Panc1 (cell line): ENCODE data around the gene DCST2. TPM values are rescaled to one million over a fixed set of nuclear protein-coding genes. Genes with fewer than 3 reads are reported as not detected.

Source experiments
- ATAC-seq: fragments of 200-7000 bp; cut with Tn5 transposase; 2 replicates; pipeline ENCODE4 v1.9.1; 2020; ENCODE audit warnings: mild to moderate bottlenecking, moderate library complexity
- BruUV-seq: library from RNA; stranded (reverse); fragments of 400-500 nt; replicated peaks from 2 replicates; lab custom pipeline; 2021; lab: Mats Ljungman, UMichigan
- CTCF ChIA-PET: fragments of 300-600 bp; sonication (Branson Sonifier 250); formaldehyde crosslinking; loops from one replicate; lab custom pipeline; 2022; ENCODE audit warnings: antibody characterized with exemption; lab: Charles Lee
- POLR2A ChIA-PET: fragments of 300-600 bp; sonication (Branson Sonifier 250); formaldehyde crosslinking; loops from one replicate; lab custom pipeline; 2022; ENCODE audit warnings: antibody characterized with exemption; lab: Charles Lee
- DNase-seq: peaks from one replicate; pipeline ENCODE4 v3.0.0-alpha.2; 2010; ENCODE audit warnings: low read depth, low spot score
- H3K27ac ChIP-seq: 2 replicates; pipeline ENCODE4 v1.5.1; 2011; ENCODE audit warnings: mild to moderate bottlenecking, low read length, inconsistent platforms
- H3K27me3 ChIP-seq: fragments of 200-500 bp; sonication (Bioruptor generic); 2 replicates; pipeline ENCODE4 v1.6.0; 2014; ENCODE audit warnings: low read length, inconsistent platforms; ENCODE audit not compliant: control insufficient read depth, insufficient read depth
- H3K36me3 ChIP-seq: fragments of 200-500 bp; sonication (Bioruptor generic); 2 replicates; pipeline ENCODE4 v1.5.1; 2014; ENCODE audit warnings: inconsistent platforms, mild to moderate bottlenecking, low read length, moderate library complexity; ENCODE audit not compliant: control insufficient read depth, insufficient read depth
- H3K4me1 ChIP-seq: 2 replicates; pipeline ENCODE4 v1.5.1; 2011; ENCODE audit warnings: inconsistent platforms, mild to moderate bottlenecking, low read length, moderate library complexity; ENCODE audit not compliant: control insufficient read depth, insufficient read depth
- H3K4me3 ChIP-seq, 2 experiments: 2 replicates each; pipeline ENCODE4 v1.5.1; 2011 to 2012; ENCODE audit warnings: low read depth in 2 of 2, low read length in 2 of 2, mild to moderate bottlenecking in 2 of 2, inconsistent platforms in 1 of 2, moderate library complexity in 1 of 2
- H3K9me3 ChIP-seq: fragments of 200-500 bp; sonication (Bioruptor generic); 2 replicates; pipeline ENCODE4 v1.5.1; 2014; ENCODE audit warnings: low read depth, mild to moderate bottlenecking, inconsistent platforms, low read length, moderate library complexity; ENCODE audit not compliant: control insufficient read depth, insufficient read depth
- CTCF ChIP-seq: fragments of 450-650 bp; IDR thresholded peaks from 2 replicates; pipeline ENCODE4 v1.5.1; 2017; ENCODE audit warnings: mild to moderate bottlenecking
- POLR2AphosphoS5 ChIP-seq: IDR thresholded peaks from 2 replicates; pipeline ENCODE4 v1.6.1; 2012; ENCODE audit warnings: mild to moderate bottlenecking, low read depth, low read length, moderate library complexity
- REST ChIP-seq, 2 experiments: IDR thresholded peaks; 2 replicates each; pipeline ENCODE4 v1.6.1; 2011 to 2012; ENCODE audit warnings: low read depth in 2 of 2, control low read depth in 1 of 2, low read length in 1 of 2, mild to moderate bottlenecking in 1 of 2, moderate library complexity in 1 of 2; ENCODE audit not compliant: insufficient read depth in 1 of 2
- SIN3A ChIP-seq: IDR thresholded peaks from 2 replicates; pipeline ENCODE4 v1.6.1; 2012; ENCODE audit warnings: low read depth, mild to moderate bottlenecking, low read length, moderate library complexity, borderline replicate concordance; ENCODE audit not compliant: insufficient read depth
- TCF7L2 ChIP-seq: IDR thresholded peaks from 2 replicates; pipeline ENCODE4 v1.6.1; 2011; ENCODE audit warnings: mild to moderate bottlenecking, low read depth, low read length, inconsistent platforms
- in situ Hi-C: cut with HindIII; loops from 2 replicates; pipeline ENCODE4 v1.10.0; 2016; ENCODE audit warnings: low sequenced_read_pairs, low pct_unique_long_range_greater_than_20kb
- intact Hi-C: fragments of 100-400 bp; cut with micrococcal nuclease; formaldehyde crosslinking; loops from one replicate; pipeline ENCODE4 v1.10.0; 2022; ENCODE audit not compliant: unreplicated experiment
- total RNA-seq: library from RNA; stranded (reverse); gene quantifications from one replicate; pipeline ENCODE4 v1.2.1, GENCODE V29; 2021; ENCODE audit not compliant: unreplicated experiment

The DCST2 gene
- total RNA-seq, 1 experiment from 2014 or later = 0.13 TPM

GRCh38 chr1:155011437-155012025, 22.1 kb downstream of the DCST2 start:
- TF ChIP-seq TCF7L2 = no peak
- H3K27ac ChIP-seq = no peak overlapping the region
- no peaks in the 10 kb centered on the region for H3K27me3 ChIP-seq
- H3K36me3 ChIP-seq = 0 out of 2 replicates have a peak, but pooled peaks cover 5% of the 10 kb centered on the region
- in situ Hi-C loops = no loop called here
- intact Hi-C loops = no loop called here
- ChIA-PET POLR2A (no interaction called here), CTCF (interaction anchor here (0.6 to 0.7 kb wide), 3 partner anchors 13 to 41 kb away, joined by 3 to 7 read pairs (median 3); partner anchors contain the start of gene SHC1)
- no TSS peak for BruUV-seq
- no peak for DNase-seq
- H3K9me3 ChIP-seq = no peaks in the 10 kb centered on the region
- H3K4me1 ChIP-seq = peaks cover 37% of the 10 kb centered on the region
- ATAC-seq = no peak
- H3K4me3 ChIP-seq = no peak overlapping the region

GRCh38 chr1:155011004-155011416, 22.6 kb downstream of the DCST2 start:
- TF ChIP-seq POLR2AphosphoS5 = no peak
- no peak for TF ChIP-seq TCF7L2
- no peak for TF ChIP-seq SIN3A
- no peak for TF ChIP-seq CTCF
- TF ChIP-seq REST (IDR thresholded peaks at IDR 0.05; ENCODE audit: insufficient read depth in 1 of 2, low read depth in 2 of 2, low read length in 1 of 2) = no peak
- intact Hi-C loops (no loop called here), in situ Hi-C loops (no loop called here)
- H3K27me3 ChIP-seq = no peaks in the 10 kb centered on the region
- H3K36me3 ChIP-seq = 0 out of 2 replicates have a peak, but pooled peaks cover 4% of the 10 kb centered on the region
- peaks cover 37% of the 10 kb centered on the region for H3K4me1 ChIP-seq
- ATAC-seq (no peak), DNase-seq (no peak)
- no peak overlapping the region for H3K4me3 ChIP-seq
- H3K9me3 ChIP-seq = no peaks in the 10 kb centered on the region
- ChIA-PET POLR2A (no interaction called here), CTCF (interaction anchor here (0.7 kb wide), 1 partner anchor 40 kb away, joined by 3 read pairs; the partner anchor contains the start of gene SHC1)
- H3K27ac ChIP-seq = no peak overlapping the region
- no TSS peak for BruUV-seq
